Ishikawa (cell line): ENCODE data around the gene SLC32A1.

ENCODE experiments used
- CREB1 ChIP-seq: IDR thresholded peaks from 2 replicates; pipeline ENCODE4 v1.6.1; 2012; ENCODE audit warnings: low read depth
- NFIC ChIP-seq: IDR thresholded peaks from 2 replicates; pipeline ENCODE4 v1.6.1; 2012
- TAF1 ChIP-seq: IDR thresholded peaks from 2 replicates; pipeline ENCODE4 v1.6.1; 2012; ENCODE audit warnings: low read depth, mild to moderate bottlenecking
- TF ChIP-seq, protein P1 (sequence below): IDR thresholded peaks from 2 replicates; pipeline ENCODE4 v1.6.1; 2012

DNA sequence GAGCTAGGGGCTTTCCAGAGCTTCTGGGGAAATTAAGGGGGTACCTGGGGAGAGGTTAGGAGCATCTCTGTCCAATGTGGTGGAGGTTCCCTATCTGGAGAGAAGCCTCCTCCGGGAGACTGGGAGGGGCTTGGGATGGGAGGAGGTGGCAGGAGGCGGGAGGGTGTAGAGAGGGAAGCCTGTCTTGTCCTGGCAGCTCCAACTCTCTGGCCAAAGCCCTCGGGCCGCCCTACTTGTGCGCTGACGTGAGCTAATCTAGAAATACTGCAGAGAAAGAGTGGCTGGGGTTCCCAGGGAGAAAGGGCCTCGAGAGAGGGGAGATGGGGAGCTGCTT, 1.6 kb upstream of the SLC32A1 start:
- TF ChIP-seq NFIC (no peak), TAF1 (no peak), CREB1 (no peak)
- TF ChIP-seq, protein P1, sequence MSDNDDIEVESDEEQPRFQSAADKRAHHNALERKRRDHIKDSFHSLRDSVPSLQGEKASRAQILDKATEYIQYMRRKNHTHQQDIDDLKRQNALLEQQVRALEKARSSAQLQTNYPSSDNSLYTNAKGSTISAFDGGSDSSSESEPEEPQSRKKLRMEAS = no peak
